ENCODE results near the gene PAQR3.
A peak's percentile ranks its signal among the peaks of the same experiment; 100 is the strongest.

PAQR3 gene

GRCh38 chr4:78926826-78927225 is 12.4 kb downstream of the PAQR3 start:
- Histone ChIP-seq H2AFZ (ENCODE audit: low read depth, low read length) (no peak overlapping the region), H4K20me1 (ENCODE audit: insufficient read depth, low read length) (no peaks in the 10 kb centered on the region), H3K79me2 (ENCODE audit: insufficient read depth, low read length) (0 out of 2 replicates have a peak, but pooled peaks cover 4% of the 10 kb centered on the region), H3K27me3 (ENCODE audit: insufficient read depth, low read length, poor library complexity) (no peaks in the 10 kb centered on the region), H3K4me1 (ENCODE audit: insufficient read depth, low read length) (no peaks in the 10 kb centered on the region), H3K9me3 (ENCODE audit: insufficient read depth, low read length, severe bottlenecking) (no peaks in the 10 kb centered on the region), H3K4me2 (ENCODE audit: insufficient read depth, low read length) (no peak overlapping the region), H3K27ac (ENCODE audit: low read length) (no peak overlapping the region), H3K4me3 (ENCODE audit: low read depth in 1 of 2, low read length in 2 of 2) (no peak overlapping the region), H3K36me3 (ENCODE audit: insufficient read depth, low read length) (peaks cover 76% of the 10 kb centered on the region), H3K9ac (ENCODE audit: low read depth, low read length) (no peak overlapping the region)
- ATAC-seq (ENCODE audit: insufficient read depth, low read depth) = no peak
- TF ChIP-seq, protein P1, sequence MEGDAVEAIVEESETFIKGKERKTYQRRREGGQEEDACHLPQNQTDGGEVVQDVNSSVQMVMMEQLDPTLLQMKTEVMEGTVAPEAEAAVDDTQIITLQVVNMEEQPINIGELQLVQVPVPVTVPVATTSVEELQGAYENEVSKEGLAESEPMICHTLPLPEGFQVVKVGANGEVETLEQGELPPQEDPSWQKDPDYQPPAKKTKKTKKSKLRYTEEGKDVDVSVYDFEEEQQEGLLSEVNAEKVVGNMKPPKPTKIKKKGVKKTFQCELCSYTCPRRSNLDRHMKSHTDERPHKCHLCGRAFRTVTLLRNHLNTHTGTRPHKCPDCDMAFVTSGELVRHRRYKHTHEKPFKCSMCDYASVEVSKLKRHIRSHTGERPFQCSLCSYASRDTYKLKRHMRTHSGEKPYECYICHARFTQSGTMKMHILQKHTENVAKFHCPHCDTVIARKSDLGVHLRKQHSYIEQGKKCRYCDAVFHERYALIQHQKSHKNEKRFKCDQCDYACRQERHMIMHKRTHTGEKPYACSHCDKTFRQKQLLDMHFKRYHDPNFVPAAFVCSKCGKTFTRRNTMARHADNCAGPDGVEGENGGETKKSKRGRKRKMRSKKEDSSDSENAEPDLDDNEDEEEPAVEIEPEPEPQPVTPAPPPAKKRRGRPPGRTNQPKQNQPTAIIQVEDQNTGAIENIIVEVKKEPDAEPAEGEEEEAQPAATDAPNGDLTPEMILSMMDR (IDR thresholded peaks at IDR 0.05; ENCODE audit: borderline replicate concordance, extremely low read depth, low read length, poor library complexity, severe bottlenecking) = no peak
- no peak for TF ChIP-seq EZH2 (IDR thresholded peaks at IDR 0.05; ENCODE audit: borderline replicate concordance, low read depth, low read length, severe bottlenecking)
- DNase-seq = no peak

DNA sequence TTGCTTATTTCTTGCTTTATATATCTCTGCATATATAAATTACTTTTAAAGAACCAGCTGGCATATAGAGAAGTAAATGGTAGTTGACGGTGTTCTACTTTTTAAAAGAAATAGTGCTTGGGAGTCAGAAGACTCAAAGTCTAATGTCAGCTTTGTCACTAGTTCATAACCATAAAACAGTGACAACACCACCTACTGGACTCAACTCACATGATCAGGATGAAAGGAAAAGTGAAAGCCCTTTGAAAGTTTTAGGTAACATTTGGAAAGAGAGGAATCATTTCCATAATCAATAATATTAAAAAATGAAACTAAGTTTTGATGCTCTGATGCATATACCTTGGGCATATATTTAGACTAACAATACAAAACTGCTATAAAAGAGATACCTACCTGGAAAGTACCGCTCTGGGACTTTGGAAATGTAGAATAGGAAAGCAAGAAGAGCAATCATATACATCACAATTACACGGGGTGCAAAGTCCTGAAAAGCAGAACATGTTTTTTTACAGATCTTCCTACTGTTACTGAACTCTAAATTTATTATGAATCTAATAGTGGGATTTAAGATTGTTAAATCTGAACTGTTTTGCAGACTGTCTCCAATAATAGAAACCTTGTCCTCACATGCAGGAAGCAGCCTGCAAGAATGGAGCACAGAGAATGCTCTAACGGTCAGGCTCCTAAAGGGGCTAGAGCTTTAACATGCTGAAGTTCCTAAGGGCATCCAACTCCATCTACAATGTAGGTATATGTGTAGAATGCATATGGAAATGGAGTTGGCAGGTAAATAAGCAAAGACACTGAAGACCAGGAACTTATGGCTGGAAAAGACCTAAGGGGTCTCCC is 15.6 kb downstream of the PAQR3 start:
- no peaks in the 10 kb centered on the region for H3K79me2 ChIP-seq (ENCODE audit: insufficient read depth, low read length)
- no peak overlapping the region for H3K4me3 ChIP-seq (ENCODE audit: low read depth in 1 of 2, low read length in 2 of 2)
- no peak overlapping the region for H3K4me2 ChIP-seq (ENCODE audit: insufficient read depth, low read length)
- no peak overlapping the region for H2AFZ ChIP-seq (ENCODE audit: low read depth, low read length)
- TF ChIP-seq EZH2 (IDR thresholded peaks at IDR 0.05; ENCODE audit: borderline replicate concordance, low read depth, low read length, severe bottlenecking) = no peak
- TF ChIP-seq, protein P1 (IDR thresholded peaks at IDR 0.05; ENCODE audit: borderline replicate concordance, extremely low read depth, low read length, poor library complexity, severe bottlenecking) = peak; percentile 33
- no peaks in the 10 kb centered on the region for H3K4me1 ChIP-seq (ENCODE audit: insufficient read depth, low read length)
- no peaks in the 10 kb centered on the region for H3K9me3 ChIP-seq (ENCODE audit: insufficient read depth, low read length, severe bottlenecking)
- peaks cover 76% of the 10 kb centered on the region for H3K36me3 ChIP-seq (ENCODE audit: insufficient read depth, low read length)
- ATAC-seq (ENCODE audit: insufficient read depth, low read depth) (no peak), DNase-seq (no peak)
- no peaks in the 10 kb centered on the region for H4K20me1 ChIP-seq (ENCODE audit: insufficient read depth, low read length)
- no peaks in the 10 kb centered on the region for H3K27me3 ChIP-seq (ENCODE audit: insufficient read depth, low read length, poor library complexity)
- no peak overlapping the region for H3K27ac ChIP-seq (ENCODE audit: low read length)
- no peak overlapping the region for H3K9ac ChIP-seq (ENCODE audit: low read depth, low read length)

DNA sequence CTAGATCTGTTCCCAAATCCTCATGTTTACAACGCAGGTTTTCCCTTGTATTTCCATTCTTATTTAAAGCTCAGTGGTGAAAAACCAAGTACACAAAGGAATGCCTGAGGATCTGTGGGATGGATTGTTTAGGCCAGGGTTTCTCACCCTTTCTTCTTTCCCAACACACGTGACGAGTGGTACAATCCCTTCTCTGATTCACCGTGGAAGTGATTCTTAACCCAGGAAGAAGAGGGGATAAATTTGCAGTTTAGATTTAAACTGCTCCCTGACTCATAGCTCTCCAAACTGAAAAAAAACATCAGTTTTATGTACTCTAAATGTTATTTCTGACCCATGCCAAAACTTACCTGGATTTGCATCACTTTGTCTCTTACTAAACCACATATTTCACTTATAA is 17.0 kb downstream of the PAQR3 start:
- TF ChIP-seq, protein P1 (IDR thresholded peaks at IDR 0.05; ENCODE audit: borderline replicate concordance, extremely low read depth, low read length, poor library complexity, severe bottlenecking) = no peak
- no peak for TF ChIP-seq EZH2 (IDR thresholded peaks at IDR 0.05; ENCODE audit: borderline replicate concordance, low read depth, low read length, severe bottlenecking)
- peaks cover 72% of the 10 kb centered on the region for H3K36me3 ChIP-seq (ENCODE audit: insufficient read depth, low read length)

More for the DNA sequence above, 17.0 kb downstream of the PAQR3 start:
- no peak overlapping the region for H3K9ac ChIP-seq (ENCODE audit: low read depth, low read length)
- no peak for DNase-seq
- no peaks in the 10 kb centered on the region for H3K27me3 ChIP-seq (ENCODE audit: insufficient read depth, low read length, poor library complexity)
- no peaks in the 10 kb centered on the region for H3K79me2 ChIP-seq (ENCODE audit: insufficient read depth, low read length)
- no peak overlapping the region for H2AFZ ChIP-seq (ENCODE audit: low read depth, low read length)
- no peaks in the 10 kb centered on the region for H4K20me1 ChIP-seq (ENCODE audit: insufficient read depth, low read length)
- H3K27ac ChIP-seq (ENCODE audit: low read length) = no peak overlapping the region
- H3K4me3 ChIP-seq (ENCODE audit: low read depth in 1 of 2, low read length in 2 of 2) = no peak overlapping the region
- no peaks in the 10 kb centered on the region for H3K4me1 ChIP-seq (ENCODE audit: insufficient read depth, low read length)
- no peak overlapping the region for H3K4me2 ChIP-seq (ENCODE audit: insufficient read depth, low read length)
- no peaks in the 10 kb centered on the region for H3K9me3 ChIP-seq (ENCODE audit: insufficient read depth, low read length, severe bottlenecking)
- ATAC-seq (ENCODE audit: insufficient read depth, low read depth) = no peak
